C4-2B (cell line): ENCODE measurements around the gene SPECC1L.

Experiments
- H3K27ac ChIP-seq: fragments of 450-650 bp; 2 replicates; pipeline ENCODE4 v1.5.1; 2017
- CTCF ChIP-seq: fragments of 450-650 bp; conservative IDR thresholded peaks from 2 replicates; pipeline ENCODE4 v1.5.1; 2017; ENCODE audit warnings: mild to moderate bottlenecking
- ZFX ChIP-seq: fragments of 450-650 bp; IDR thresholded peaks from 2 replicates; pipeline ENCODE4 v1.6.1; 2017

The SPECC1L gene

GRCh38 chr22:24430431-24431308, 160.0 kb downstream of the SPECC1L start:
- H3K27ac ChIP-seq = no peak overlapping the region
- TF ChIP-seq CTCF (no peak), ZFX (no peak)

GRCh38 chr22:24431309-24432034, 160.8 kb downstream of the SPECC1L start:
- TF ChIP-seq CTCF (no peak), ZFX (no peak)
- H3K27ac ChIP-seq = no peak overlapping the region

- TF ChIP-seq ZFX (no peak), CTCF (no peak)
Measured at GRCh38 chr22:24432059-24432853, 161.6 kb downstream of the SPECC1L start.

GRCh38 chr22:24433001-24433827, 162.6 kb downstream of the SPECC1L start:
- H3K27ac ChIP-seq = no peak overlapping the region
- no peak for TF ChIP-seq ZFX
- TF ChIP-seq CTCF = no peak

More at GRCh38 chr22:24432059-24432853, 161.6 kb downstream of the SPECC1L start:
- H3K27ac ChIP-seq = no peak overlapping the region

GRCh38 chr22:24433828-24434470, 163.3 kb downstream of the SPECC1L start:
- no peak overlapping the region for H3K27ac ChIP-seq
- TF ChIP-seq CTCF (no peak), ZFX (no peak)

GRCh38 chr22:24434471-24435322, 164.1 kb downstream of the SPECC1L start:
- H3K27ac ChIP-seq = no peak overlapping the region
- TF ChIP-seq CTCF (no peak), ZFX (no peak)
